ENCODE data around the gene LRMDA. TPM values are rescaled to one million over a fixed set of nuclear protein-coding genes. Genes with fewer than 3 reads are reported as not detected.

The LRMDA gene
- total RNA-seq, 5 donors from 2014 or later (not counting 1 experiment from before 2014, with no cell fraction given), result 0.30 to 1.2 TPM; not detected in 3

- H3K27me3 Mint-ChIP-seq, result peaks cover 0 to 6% of the 10 kb centered on the region in 2 donors
- Histone ChIP-seq H3K36me3 (ENCODE audit: control insufficient read depth in 2 of 2, extremely low read depth in 1 of 2, insufficient read depth in 1 of 2, low read length in 1 of 2) (no peaks in the 10 kb centered on the region), H3K27me3 (replicated peaks in 1 of 2; ENCODE audit: control insufficient read depth in 2 of 2, extremely low read depth in 1 of 2, insufficient read depth in 2 of 2, low read length in 1 of 2) (peaks cover 0 to 2% of the 10 kb centered on the region in 2 experiments), H3K27ac (ENCODE audit: low read length) (no peak overlapping the region), H3K4me3 (ENCODE audit: control insufficient read depth in 1 of 2, extremely low read depth in 1 of 2, low read length in 1 of 2) (no peak overlapping the region), H3K9me3 (no peaks in the 10 kb centered on the region), H3K4me1 (ENCODE audit: control insufficient read depth in 1 of 2, extremely low read depth in 1 of 2, insufficient read depth in 2 of 2, low read length in 2 of 2) (no peaks in the 10 kb centered on the region)
- 50% methylated on average over 1 of the region's 2 CpGs for WGBS (ENCODE audit: insufficient coverage)
- no peak overlapping the region for H3K27ac Mint-ChIP-seq
- POLR2A ChIA-PET, result no interaction called here
- no peak overlapping the region for H3K4me3 Mint-ChIP-seq
- no peaks in the 10 kb centered on the region for H3K9me3 Mint-ChIP-seq
- CTCF ChIA-PET, result no interaction called here
- DNase-seq (no peak), ATAC-seq (replicated peaks in 1 of 4) (no peak)
- H3K4me1 Mint-ChIP-seq, result no peaks in the 10 kb centered on the region
- no peaks in the 10 kb centered on the region for H3K36me3 Mint-ChIP-seq
Observed at GRCh38 chr10:75486591-75486990, 55.2 kb downstream of the LRMDA start.

DNA sequence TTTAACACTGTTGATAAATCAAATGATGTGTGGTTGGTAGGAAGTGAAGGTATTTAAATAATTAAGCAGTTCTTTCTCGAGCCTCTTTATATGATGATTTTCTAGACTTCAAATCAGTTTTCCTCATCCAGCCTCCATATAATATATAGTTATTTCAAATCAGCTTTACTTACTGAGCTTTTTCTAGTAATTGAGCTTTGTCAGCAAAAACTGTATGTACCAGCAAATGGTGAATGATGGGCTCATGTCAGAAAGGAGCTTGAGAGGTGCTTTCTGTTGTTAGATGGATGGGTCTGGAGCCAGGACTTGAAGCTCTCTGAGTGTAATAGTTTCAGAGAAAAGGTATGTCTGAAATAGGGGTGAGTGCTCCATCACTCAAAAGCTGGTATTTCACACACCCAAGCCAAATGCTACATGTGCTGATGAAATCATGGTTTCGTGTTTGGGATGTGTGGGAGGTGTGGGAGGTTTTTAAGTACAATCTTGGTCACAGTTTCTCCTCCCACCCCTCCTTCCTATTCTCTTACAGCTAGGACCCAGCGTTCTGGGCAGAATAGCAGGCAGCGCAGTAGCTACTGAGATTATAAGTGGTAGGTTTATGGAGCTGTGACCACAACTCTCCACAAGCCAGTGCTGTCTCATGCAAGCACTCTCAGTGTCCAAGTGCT, 55.8 kb downstream of the LRMDA start:
- no peaks in the 10 kb centered on the region for H3K9me3 Mint-ChIP-seq
- DNase-seq (no peak), ATAC-seq (replicated peaks in 1 of 4) (no peak)
- no peaks in the 10 kb centered on the region for H3K36me3 Mint-ChIP-seq
- H3K27me3 Mint-ChIP-seq, result peaks cover 0 to 6% of the 10 kb centered on the region in 2 donors
- no peaks in the 10 kb centered on the region for H3K36me3 ChIP-seq (ENCODE audit: control insufficient read depth in 2 of 2, extremely low read depth in 1 of 2, insufficient read depth in 1 of 2, low read length in 1 of 2)
- WGBS (ENCODE audit: insufficient coverage), result no CpG with 5 or more reads among the region's 4 CpGs
- no peaks in the 10 kb centered on the region for H3K9me3 ChIP-seq
- H3K4me3 ChIP-seq (ENCODE audit: control insufficient read depth in 1 of 2, extremely low read depth in 1 of 2, low read length in 1 of 2), result no peak overlapping the region
- H3K27me3 ChIP-seq (replicated peaks in 1 of 2; ENCODE audit: control insufficient read depth in 2 of 2, extremely low read depth in 1 of 2, insufficient read depth in 2 of 2, low read length in 1 of 2), result peaks cover 0 to 2% of the 10 kb centered on the region in 2 experiments
- H3K4me1 ChIP-seq (ENCODE audit: control insufficient read depth in 1 of 2, extremely low read depth in 1 of 2, insufficient read depth in 2 of 2, low read length in 2 of 2), result no peaks in the 10 kb centered on the region
- ChIA-PET CTCF (no interaction called here), POLR2A (no interaction called here)
- no peak overlapping the region for H3K27ac ChIP-seq (ENCODE audit: low read length)
- H3K4me3 Mint-ChIP-seq, result no peak overlapping the region
- H3K27ac Mint-ChIP-seq, result no peak overlapping the region
- H3K4me1 Mint-ChIP-seq, result no peaks in the 10 kb centered on the region

- H3K27me3 ChIP-seq (replicated peaks in 1 of 2; ENCODE audit: control insufficient read depth in 2 of 2, extremely low read depth in 1 of 2, insufficient read depth in 2 of 2, low read length in 1 of 2), result peaks cover 0 to 2% of the 10 kb centered on the region in 2 experiments
- no peak overlapping the region for H3K27ac Mint-ChIP-seq
- CTCF ChIA-PET, result no interaction called here
- POLR2A ChIA-PET, result no interaction called here
- no peaks in the 10 kb centered on the region for H3K36me3 Mint-ChIP-seq
- peaks cover 0 to 6% of the 10 kb centered on the region in 2 donors for H3K27me3 Mint-ChIP-seq
- H3K4me3 ChIP-seq (ENCODE audit: control insufficient read depth in 1 of 2, extremely low read depth in 1 of 2, low read length in 1 of 2), result no peak overlapping the region
- WGBS (ENCODE audit: insufficient coverage), result 89% methylated on average over 2 of the region's 2 CpGs
- DNase-seq (no peak), ATAC-seq (replicated peaks in 1 of 4) (no peak)
- no peak overlapping the region for H3K27ac ChIP-seq (ENCODE audit: low read length)
- no peaks in the 10 kb centered on the region for H3K9me3 ChIP-seq
- H3K4me1 ChIP-seq (ENCODE audit: control insufficient read depth in 1 of 2, extremely low read depth in 1 of 2, insufficient read depth in 2 of 2, low read length in 2 of 2), result no peaks in the 10 kb centered on the region
- H3K4me1 Mint-ChIP-seq, result no peaks in the 10 kb centered on the region
- H3K9me3 Mint-ChIP-seq, result no peaks in the 10 kb centered on the region
- H3K36me3 ChIP-seq (ENCODE audit: control insufficient read depth in 2 of 2, extremely low read depth in 1 of 2, insufficient read depth in 1 of 2, low read length in 1 of 2), result no peaks in the 10 kb centered on the region
- no peak overlapping the region for H3K4me3 Mint-ChIP-seq
Observed at GRCh38 chr10:75487755-75488125, 56.3 kb downstream of the LRMDA start.

GRCh38 chr10:75492173-75492925, 60.9 kb downstream of the LRMDA start:
- ATAC-seq (replicated peaks in 1 of 4) (no peak), DNase-seq (no peak)
- H3K27me3 Mint-ChIP-seq, result peaks cover 0 to 12% of the 10 kb centered on the region in 2 donors
- no peaks in the 10 kb centered on the region for H3K4me1 ChIP-seq (ENCODE audit: control insufficient read depth in 1 of 2, extremely low read depth in 1 of 2, insufficient read depth in 2 of 2, low read length in 2 of 2)
- no peaks in the 10 kb centered on the region for H3K4me1 Mint-ChIP-seq
- H3K9me3 Mint-ChIP-seq, result no peaks in the 10 kb centered on the region
- no peak overlapping the region for H3K4me3 Mint-ChIP-seq
- H3K27ac Mint-ChIP-seq, result no peak overlapping the region
- no peaks in the 10 kb centered on the region for H3K36me3 ChIP-seq (ENCODE audit: control insufficient read depth in 2 of 2, extremely low read depth in 1 of 2, insufficient read depth in 1 of 2, low read length in 1 of 2)
- H3K9me3 ChIP-seq, result no peaks in the 10 kb centered on the region
- peaks cover 0 to 9% of the 10 kb centered on the region in 2 experiments for H3K27me3 ChIP-seq (replicated peaks in 1 of 2; ENCODE audit: control insufficient read depth in 2 of 2, extremely low read depth in 1 of 2, insufficient read depth in 2 of 2, low read length in 1 of 2)
- no peaks in the 10 kb centered on the region for H3K36me3 Mint-ChIP-seq
- POLR2A ChIA-PET, result no interaction called here
- WGBS (ENCODE audit: insufficient coverage), result no CpG with 5 or more reads among the region's 3 CpGs
- CTCF ChIA-PET, result no interaction called here
- no peak overlapping the region for H3K27ac ChIP-seq (ENCODE audit: low read length)
- no peak overlapping the region for H3K4me3 ChIP-seq (ENCODE audit: control insufficient read depth in 1 of 2, extremely low read depth in 1 of 2, low read length in 1 of 2)

- Mint-ChIP-seq H3K9me3 (no peaks in the 10 kb centered on the region), H3K4me3 (no peak overlapping the region), H3K27ac (peak overlapping the region in 1 of 2 donors; percentile 3), H3K36me3 (no peaks in the 10 kb centered on the region), H3K4me1 (no peaks in the 10 kb centered on the region), H3K27me3 (peaks cover 1 to 18% of the 10 kb centered on the region in 2 donors)
- ATAC-seq (replicated peaks in 1 of 4), result no peak
- Histone ChIP-seq H3K27ac (ENCODE audit: low read length) (no peak overlapping the region), H3K4me3 (ENCODE audit: control insufficient read depth in 1 of 2, extremely low read depth in 1 of 2, low read length in 1 of 2) (no peak overlapping the region), H3K4me1 (ENCODE audit: control insufficient read depth in 1 of 2, extremely low read depth in 1 of 2, insufficient read depth in 2 of 2, low read length in 2 of 2) (no peaks in the 10 kb centered on the region), H3K9me3 (no peaks in the 10 kb centered on the region), H3K27me3 (replicated peaks in 1 of 2; ENCODE audit: control insufficient read depth in 2 of 2, extremely low read depth in 1 of 2, insufficient read depth in 2 of 2, low read length in 1 of 2) (peaks cover 0 to 7% of the 10 kb centered on the region in 2 experiments), H3K36me3 (ENCODE audit: control insufficient read depth in 2 of 2, extremely low read depth in 1 of 2, insufficient read depth in 1 of 2, low read length in 1 of 2) (no peaks in the 10 kb centered on the region)
- ChIA-PET CTCF (no interaction called here), POLR2A (no interaction called here)
- no peak for DNase-seq
- 60% methylated on average over 1 of the region's 3 CpGs for WGBS (ENCODE audit: insufficient coverage)
Observed at GRCh38 chr10:75493464-75493863, 62.0 kb downstream of the LRMDA start.

GRCh38 chr10:75495434-75496190, 64.2 kb downstream of the LRMDA start:
- WGBS (ENCODE audit: insufficient coverage), result 80% methylated on average over 1 of the region's 4 CpGs
- POLR2A ChIA-PET, result no interaction called here
- DNase-seq, result no peak
- CTCF ChIA-PET, result no interaction called here
- Histone ChIP-seq H3K9me3 (no peaks in the 10 kb centered on the region), H3K4me3 (ENCODE audit: control insufficient read depth in 1 of 2, extremely low read depth in 1 of 2, low read length in 1 of 2) (no peak overlapping the region), H3K4me1 (ENCODE audit: control insufficient read depth in 1 of 2, extremely low read depth in 1 of 2, insufficient read depth in 2 of 2, low read length in 2 of 2) (no peaks in the 10 kb centered on the region), H3K27me3 (replicated peaks in 1 of 2; ENCODE audit: control insufficient read depth in 2 of 2, extremely low read depth in 1 of 2, insufficient read depth in 2 of 2, low read length in 1 of 2) (peaks cover 0 to 15% of the 10 kb centered on the region in 2 experiments), H3K27ac (ENCODE audit: low read length) (no peak overlapping the region), H3K36me3 (ENCODE audit: control insufficient read depth in 2 of 2, extremely low read depth in 1 of 2, insufficient read depth in 1 of 2, low read length in 1 of 2) (no peaks in the 10 kb centered on the region)
- Mint-ChIP-seq H3K27ac (no peak overlapping the region), H3K9me3 (no peaks in the 10 kb centered on the region), H3K36me3 (no peaks in the 10 kb centered on the region), H3K4me3 (no peak overlapping the region), H3K27me3 (peaks cover 9 to 17% of the 10 kb centered on the region in 2 donors), H3K4me1 (no peaks in the 10 kb centered on the region)
- no peak for ATAC-seq (replicated peaks in 1 of 4)

All from T-cell (primary cell).